Stimulated activated CD8-positive, alpha-beta memory T cell treated with anti-CD3 and anti-CD28 coated beads, Interleukin-4, amount 100 ng/mL, for 24 hours (primary cell): ENCODE results near the gene KIAA1958.
"Not testable (repeated sequence)": the region's sequence is repeated elsewhere in the genome, so short reads cannot be mapped to it uniquely, and the experiment has no call there.

ENCODE experiments used
- DNase-seq: peaks from one replicate; pipeline ENCODE4 v3.0.0-alpha.2; 2020; ENCODE audit warnings: low read depth

Gene KIAA1958

DNA sequence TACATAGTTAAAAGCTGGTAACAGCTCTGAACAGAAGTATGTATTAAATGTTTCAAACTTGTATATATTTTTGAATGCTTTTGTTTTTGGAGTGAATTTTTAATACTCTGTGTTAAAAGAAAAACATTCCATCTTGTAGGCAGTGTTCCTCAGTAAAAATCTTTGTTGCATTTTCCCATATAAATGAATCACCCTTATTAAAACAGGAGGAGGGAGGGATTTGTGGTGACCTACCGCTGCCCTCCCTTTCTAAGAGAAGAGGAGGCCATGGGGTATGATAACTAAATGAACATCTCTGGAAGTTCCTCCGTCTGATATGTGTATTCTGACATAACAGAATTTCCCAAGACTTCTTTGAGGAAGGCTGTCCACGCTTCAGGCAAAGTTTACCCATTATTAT, 177.9 kb downstream of the KIAA1958 start:
- DNase-seq, result no peak

GRCh38 chr9:112665347-112665746, 178.7 kb downstream of the KIAA1958 start:
- DNase-seq, result no peak

DNA sequence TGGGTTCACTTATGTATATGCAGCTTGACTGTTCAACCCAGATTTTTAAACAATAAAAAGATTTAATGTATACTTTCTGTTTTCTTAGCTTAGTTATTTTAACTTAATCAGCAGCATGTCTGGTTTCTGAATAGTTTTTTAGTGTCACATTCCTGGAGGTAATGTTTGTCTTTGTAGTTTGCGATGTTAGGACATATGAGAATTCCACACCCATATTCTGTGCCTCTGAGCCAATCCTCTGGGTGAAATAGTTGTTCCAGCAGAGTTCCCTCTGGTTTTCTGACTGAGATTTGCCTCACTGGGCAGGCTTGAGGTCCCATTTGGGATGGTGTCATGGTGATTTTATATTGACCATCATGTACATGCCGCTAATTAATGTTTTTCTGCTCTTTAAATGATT, 182.7 kb downstream of the KIAA1958 start:
- no peak for DNase-seq

GRCh38 chr9:112670991-112671625, 184.5 kb downstream of the KIAA1958 start:
- no peak for DNase-seq

GRCh38 chr9:112673221-112673620, 186.6 kb downstream of the KIAA1958 start:
- DNase-seq, result not testable (repeated sequence)

DNA sequence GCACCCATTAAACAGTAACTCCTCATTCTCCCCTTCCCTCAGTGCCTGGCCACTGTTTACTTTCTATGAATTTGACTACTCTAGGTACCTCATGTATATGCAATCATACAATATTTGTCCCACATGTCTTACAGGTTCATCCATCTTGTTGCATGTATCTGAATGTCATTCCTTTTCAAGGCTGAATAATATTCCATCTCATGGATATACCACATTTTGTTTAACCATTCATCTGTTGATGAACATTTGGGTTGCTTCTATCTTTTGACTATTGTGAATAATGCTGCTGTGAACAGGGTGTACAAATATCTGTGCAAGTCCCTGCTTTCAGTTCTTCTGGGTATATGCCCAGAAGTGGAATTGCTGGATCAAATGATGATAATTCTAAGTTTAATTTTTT, 190.4 kb downstream of the KIAA1958 start:
- no peak for DNase-seq

DNA sequence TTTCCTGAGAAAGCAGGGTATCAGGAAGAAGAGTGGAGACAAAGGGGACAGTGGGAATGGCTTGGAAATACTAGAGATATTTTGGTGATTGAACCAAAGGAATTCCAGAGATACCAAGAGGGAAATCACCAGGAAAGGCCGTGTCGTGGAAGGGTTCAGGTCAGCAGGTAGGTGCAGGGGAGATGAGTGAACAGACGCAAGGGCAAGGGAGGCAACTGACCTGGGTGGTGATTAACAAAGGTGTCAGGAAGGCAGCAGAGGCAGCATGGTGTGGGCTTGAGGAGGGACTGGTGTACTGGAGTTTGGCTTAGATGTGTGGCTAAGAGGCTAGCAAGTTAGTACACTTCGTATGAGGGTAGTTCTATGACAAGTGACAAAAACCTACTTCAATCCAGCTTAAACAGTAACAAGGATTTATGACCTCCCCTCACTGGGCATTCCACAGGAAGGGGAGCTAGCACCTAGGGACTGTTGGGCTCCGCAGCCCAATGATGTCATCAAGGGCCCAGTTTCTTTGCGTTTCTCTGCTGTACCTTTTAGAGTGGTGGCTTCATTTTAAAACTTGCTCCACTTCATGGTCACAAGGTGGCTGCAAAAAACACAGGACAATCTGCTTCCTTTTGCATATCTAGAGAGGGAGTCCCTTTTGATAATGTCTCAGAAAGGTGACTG, 194.2 kb downstream of the KIAA1958 start:
- no peak for DNase-seq

DNA sequence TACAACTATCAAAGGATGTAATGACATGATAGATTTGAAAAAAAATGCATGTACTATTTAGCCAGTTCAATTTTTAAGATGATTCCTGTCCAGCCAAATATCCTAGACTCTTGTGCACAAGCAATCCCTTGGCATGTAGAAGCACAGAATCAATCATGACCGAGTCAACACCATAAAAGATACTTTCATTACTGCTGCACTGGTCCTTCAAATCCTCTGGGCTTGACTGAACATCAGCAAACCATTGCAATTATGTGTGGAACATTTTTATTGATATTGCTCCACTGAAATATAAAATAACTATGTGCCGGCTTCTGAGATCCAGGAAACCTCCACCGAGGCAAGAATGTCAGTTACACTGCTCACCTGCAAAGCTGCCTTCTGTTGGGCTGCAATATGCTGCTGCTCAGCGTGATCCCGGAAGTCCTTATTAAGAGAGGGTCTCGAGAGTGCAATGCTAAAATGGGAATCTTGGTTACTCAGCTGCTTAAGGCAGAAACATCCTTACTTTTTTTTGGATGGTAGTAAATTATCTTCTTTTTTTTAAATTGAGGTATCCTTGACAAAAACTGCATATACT, 202.6 kb downstream of the KIAA1958 start:
- no peak for DNase-seq

- no peak for DNase-seq
Measured at GRCh38 chr9:112694706-112695555, 208.3 kb downstream of the KIAA1958 start.

DNA sequence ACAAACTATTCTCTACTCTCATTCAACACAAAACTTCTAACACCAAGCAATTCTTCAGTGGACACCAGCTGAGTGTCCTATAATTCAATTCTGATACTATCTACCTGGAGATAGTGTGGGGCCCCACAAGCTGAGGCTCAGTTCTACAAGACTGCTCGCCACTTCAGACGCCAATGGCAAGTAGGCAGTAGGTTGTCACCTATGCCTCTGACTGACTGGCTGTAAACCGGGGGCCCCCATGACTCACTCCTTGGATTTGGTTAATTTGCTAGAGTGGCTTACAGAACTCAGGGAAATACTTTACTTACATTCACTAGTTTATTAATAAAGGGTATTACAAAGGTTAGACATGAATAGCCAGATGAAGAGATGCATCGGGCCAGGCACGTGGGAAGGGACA, 209.8 kb downstream of the KIAA1958 start:
- no peak for DNase-seq

GRCh38 chr9:112699230-112699629, 212.6 kb downstream of the KIAA1958 start:
- DNase-seq, result no peak

DNA sequence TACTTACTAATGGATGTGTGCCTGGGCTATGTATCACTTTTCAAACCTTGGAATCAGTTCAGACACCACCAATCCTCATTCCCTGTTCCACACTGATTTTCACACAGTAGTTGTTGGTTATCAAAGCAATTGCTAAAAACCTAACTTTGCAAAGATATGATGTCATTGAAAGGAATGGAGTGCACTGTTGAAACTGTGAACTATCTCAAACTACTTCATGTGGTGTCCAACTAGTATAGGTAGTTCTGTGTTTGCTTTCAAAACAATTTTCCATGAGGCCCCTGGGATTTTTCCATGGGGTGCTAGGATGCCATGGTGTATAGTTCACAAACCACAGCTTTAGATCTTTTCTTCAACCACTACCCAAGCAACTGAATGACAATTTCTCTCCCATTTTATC, 213.5 kb downstream of the KIAA1958 start:
- DNase-seq, result no peak

- DNase-seq, result no peak
Measured at GRCh38 chr9:112703304-112703703, 216.7 kb downstream of the KIAA1958 start.

DNA sequence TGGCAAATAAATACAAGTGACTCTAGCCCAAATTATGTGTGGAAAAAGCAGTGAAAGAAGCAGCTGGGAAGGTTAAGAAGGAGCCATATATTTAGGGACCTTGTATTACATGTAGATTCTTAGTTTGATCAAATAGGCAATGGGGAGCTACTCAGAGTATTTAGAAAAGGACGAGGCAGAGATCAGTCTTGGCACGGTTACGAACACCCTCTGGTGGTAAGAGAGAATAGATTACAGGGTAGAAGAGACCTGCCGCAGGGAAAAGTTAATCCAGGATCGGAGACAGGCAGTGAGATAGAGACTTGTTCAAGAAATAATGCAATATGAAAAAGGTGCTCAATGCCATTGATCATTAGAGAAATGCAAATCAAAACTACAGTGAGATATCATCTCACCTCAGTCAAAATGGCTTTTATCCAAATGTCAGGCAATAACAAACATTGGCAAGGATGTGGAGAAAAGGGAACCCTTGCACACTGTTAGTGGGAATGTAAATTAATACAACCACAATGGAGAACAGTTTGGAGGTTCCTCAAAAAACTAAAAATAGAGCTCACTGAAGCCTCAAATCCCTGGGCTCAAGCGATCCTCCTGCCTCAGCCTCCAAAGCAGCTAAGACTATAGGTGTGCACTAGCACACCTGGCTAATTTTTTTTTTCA, 219.3 kb downstream of the KIAA1958 start:
- DNase-seq, result no peak

- DNase-seq, result no peak
Measured at GRCh38 chr9:112711050-112711689, 224.5 kb downstream of the KIAA1958 start.

DNA sequence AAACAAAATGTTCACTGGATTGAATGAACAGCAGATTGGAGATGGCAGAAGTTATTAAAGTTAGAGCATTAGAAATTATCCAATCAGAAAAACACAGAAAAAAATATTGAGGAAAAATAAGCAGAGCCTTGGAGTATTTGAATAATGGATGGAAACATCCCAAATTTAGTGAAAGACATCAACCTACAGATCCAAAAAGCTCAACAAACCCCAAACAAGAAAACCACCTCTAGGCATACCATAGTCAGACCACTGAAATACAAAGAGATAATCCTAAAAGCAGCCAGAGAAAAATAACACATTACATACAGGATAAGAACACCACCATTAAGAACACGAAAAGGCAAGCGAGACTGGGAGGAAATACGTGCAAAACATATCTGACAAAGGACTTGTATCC, 226.1 kb downstream of the KIAA1958 start:
- no peak for DNase-seq

DNA sequence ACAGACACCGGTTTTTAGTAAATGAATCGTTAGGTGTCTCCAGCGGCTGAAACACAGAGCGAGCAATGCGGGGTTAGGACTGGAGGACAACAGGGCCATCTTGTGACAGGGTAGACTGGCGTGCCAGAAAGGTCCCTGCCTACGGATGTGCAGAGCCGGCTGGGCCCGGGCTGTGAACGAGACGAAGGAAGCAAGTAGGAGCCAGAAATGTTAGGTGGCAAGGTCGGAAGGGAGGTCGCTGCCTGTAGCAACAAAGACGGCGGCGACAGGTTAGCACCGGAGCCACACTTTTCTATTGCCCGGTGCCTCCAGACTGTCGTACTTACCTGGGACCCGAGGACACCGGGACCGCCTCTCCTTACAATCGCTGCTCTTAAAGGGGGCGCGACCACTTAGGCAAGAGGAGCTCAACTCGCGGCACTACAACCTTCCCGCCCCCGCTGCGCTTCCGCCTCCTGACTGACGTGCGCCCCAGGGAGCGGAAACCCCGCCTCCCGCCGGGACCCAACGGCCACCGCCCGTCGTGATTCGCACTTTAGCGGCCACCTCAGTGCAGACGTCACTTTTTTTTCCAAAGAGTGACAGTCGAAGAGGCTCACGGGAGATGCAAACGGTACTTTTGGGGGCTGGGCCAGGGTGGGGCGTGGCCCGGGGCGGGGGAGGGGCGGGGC, 231.2 kb downstream of the KIAA1958 start, which contains the start of gene INIP:
TSS of gene INIP (minus strand) at position 457 of the 671 bp plus-strand sequence. CDS start 1,632 bp downstream, outside the sequence.
- peak; percentile 97 for DNase-seq
